AML-193 (cell line): ENCODE measurements around the gene DEGS1.
A peak's percentile ranks its signal among the peaks of the same experiment; 100 is the strongest.

Experiments
- DNase-seq, 2 experiments: peaks; one replicate each; lab custom pipeline; 2025; lab: John Stamatoyannopoulos, UW

Gene DEGS1

GRCh38 chr1:224182866-224183590 lies at the start of gene DEGS1:
Gene DEGS1, plus strand, starts transcription at chr1:224183240. Its CDS starts 97 bp downstream, at chr1:224183337.
- peak; percentile 73 to 76 for DNase-seq

GRCh38 chr1:224133741-224134299 lies 49.2 kb upstream of the DEGS1 start:
- no peak for DNase-seq

GRCh38 chr1:224137518-224137917 lies 45.5 kb upstream of the DEGS1 start:
- no peak for DNase-seq

- no peak for DNase-seq
Observed at GRCh38 chr1:224138198-224138597, 44.8 kb upstream of the DEGS1 start.

- DNase-seq, result no peak
Observed at GRCh38 chr1:224141693-224142092, 41.3 kb upstream of the DEGS1 start.

- DNase-seq, result no peak
Observed at GRCh38 chr1:224149709-224150108, 33.3 kb upstream of the DEGS1 start.

GRCh38 chr1:224151117-224151516 lies 31.9 kb upstream of the DEGS1 start:
- no peak for DNase-seq

GRCh38 chr1:224157316-224157715 lies 25.7 kb upstream of the DEGS1 start:
- DNase-seq, result no peak

- DNase-seq, result no peak
Observed at GRCh38 chr1:224159541-224159940, 23.5 kb upstream of the DEGS1 start.

- DNase-seq, result no peak
Observed at GRCh38 chr1:224160171-224160682, 22.8 kb upstream of the DEGS1 start.

GRCh38 chr1:224162768-224163167 lies 20.3 kb upstream of the DEGS1 start:
- no peak for DNase-seq

- DNase-seq, result no peak
Observed at GRCh38 chr1:224163311-224163710, 19.7 kb upstream of the DEGS1 start.

GRCh38 chr1:224168859-224169380 lies 14.1 kb upstream of the DEGS1 start:
- peak; percentile 96 to 97 for DNase-seq

- no peak for DNase-seq
Observed at GRCh38 chr1:224169718-224170270, 13.2 kb upstream of the DEGS1 start.

GRCh38 chr1:224170343-224170742 lies 12.7 kb upstream of the DEGS1 start:
- no peak for DNase-seq

GRCh38 chr1:224170748-224171478 lies 12.1 kb upstream of the DEGS1 start:
- DNase-seq, result peak; percentile 58 to 70

- no peak for DNase-seq
Observed at GRCh38 chr1:224172229-224172628, 10.8 kb upstream of the DEGS1 start.

GRCh38 chr1:224173523-224173922 lies 9.5 kb upstream of the DEGS1 start:
- DNase-seq, result no peak

- no peak for DNase-seq
Observed at GRCh38 chr1:224175617-224176016, 7.4 kb upstream of the DEGS1 start.

GRCh38 chr1:224177356-224177999 lies 5.6 kb upstream of the DEGS1 start:
- DNase-seq, result no peak

GRCh38 chr1:224178894-224179293 lies 4.1 kb upstream of the DEGS1 start:
- no peak for DNase-seq
